ENCODE measurements around the gene RNGTT. TPM values are rescaled to one million over a fixed set of nuclear protein-coding genes. Genes with fewer than 3 reads are reported as not detected.

RNGTT gene
- total and polyA plus RNA-seq, 2 experiments from 2014 or later: 9.2 to 21.5 TPM

DNA sequence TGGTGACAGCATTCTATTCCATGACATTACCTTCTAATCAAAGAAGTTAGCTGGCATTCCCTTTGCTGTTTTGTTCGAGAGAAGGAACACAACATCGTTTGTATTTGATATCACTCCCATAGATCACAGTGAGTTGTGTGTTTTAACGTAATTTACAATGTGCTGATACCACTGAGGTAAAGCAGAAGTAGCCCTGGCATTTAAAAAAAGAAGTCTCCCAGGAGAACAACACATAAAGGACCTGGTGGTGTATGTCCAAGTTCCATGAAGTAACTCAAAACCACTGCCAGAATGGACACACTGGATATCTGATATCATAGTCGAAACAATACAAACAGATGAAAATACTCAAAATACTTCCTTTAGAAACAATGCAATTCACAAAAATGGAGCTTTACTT is 351.7 kb downstream of the RNGTT start:
- no peak overlapping the region for H3K27ac ChIP-seq
- no peak overlapping the region for H3K9ac ChIP-seq
- H3K4me2 ChIP-seq (ENCODE audit: unreplicated experiment): no peak overlapping the region
- no peaks in the 10 kb centered on the region for H3K9me3 ChIP-seq (ENCODE audit: low read depth)
- TF ChIP-seq EZH2phosphoT487 (IDR thresholded peaks at IDR 0.05; ENCODE audit: insufficient read depth, low read depth) (no peak), EZH2 (IDR thresholded peaks at IDR 0.05; ENCODE audit: insufficient read depth, poor library complexity, severe bottlenecking) (no peak)
- in situ Hi-C loops (cut with MboI): no loop called here
- no peak for DNase-seq
- no peaks in the 10 kb centered on the region for H3F3A ChIP-seq (ENCODE audit: insufficient read depth)
- WGBS, 2 experiments (ENCODE audit: low coverage in 1 of 2, low lambda C conversion rate in 2 of 2, missing lambda C conversion rate in 2 of 2): 65 to 68% methylated on average over 4 of the region's 4 CpGs
- H3K36me3 ChIP-seq (ENCODE audit: low read depth): no peaks in the 10 kb centered on the region
- H3K9me2 ChIP-seq (ENCODE audit: insufficient read depth): no peaks in the 10 kb centered on the region
- no peaks in the 10 kb centered on the region for H3K79me2 ChIP-seq (ENCODE audit: insufficient read depth)
- H4K20me1 ChIP-seq (ENCODE audit: insufficient read depth): no peaks in the 10 kb centered on the region
- no peak overlapping the region for H2AFZ ChIP-seq
- H3K27me3 ChIP-seq (replicated peaks; ENCODE audit: insufficient read depth): no peaks in the 10 kb centered on the region
- H3K4me3 ChIP-seq: no peak overlapping the region
- no peaks in the 10 kb centered on the region for H3K4me1 ChIP-seq (ENCODE audit: insufficient read depth)

DNA sequence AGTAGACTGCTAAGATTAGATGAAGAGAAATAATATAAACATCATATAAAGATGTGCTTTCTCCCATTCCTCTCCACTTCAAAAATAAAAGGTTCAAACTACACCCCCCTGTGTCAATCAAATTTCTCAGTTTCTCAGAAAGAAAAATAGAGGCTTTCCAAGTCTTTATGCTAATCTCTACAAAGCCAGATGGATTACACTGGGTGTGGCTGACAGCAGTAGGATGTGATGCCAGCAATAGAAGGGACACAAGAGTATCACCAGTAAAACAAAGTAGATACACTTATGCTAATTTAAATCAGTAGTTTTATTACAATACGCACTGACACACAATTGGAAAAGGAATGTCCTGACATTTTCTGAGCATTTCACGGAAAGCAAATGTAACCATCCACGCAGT is 353.4 kb downstream of the RNGTT start:
- Histone ChIP-seq H3K9me3 (ENCODE audit: low read depth) (no peaks in the 10 kb centered on the region), H3K9ac (no peak overlapping the region), H3F3A (ENCODE audit: insufficient read depth) (no peaks in the 10 kb centered on the region), H2AFZ (no peak overlapping the region), H3K9me2 (ENCODE audit: insufficient read depth) (no peaks in the 10 kb centered on the region), H3K27me3 (replicated peaks; ENCODE audit: insufficient read depth) (no peaks in the 10 kb centered on the region), H3K4me1 (ENCODE audit: insufficient read depth) (no peaks in the 10 kb centered on the region), H3K79me2 (ENCODE audit: insufficient read depth) (no peaks in the 10 kb centered on the region), H4K20me1 (ENCODE audit: insufficient read depth) (no peaks in the 10 kb centered on the region), H3K27ac (no peak overlapping the region), H3K36me3 (ENCODE audit: low read depth) (no peaks in the 10 kb centered on the region), H3K4me3 (no peak overlapping the region), H3K4me2 (ENCODE audit: unreplicated experiment) (no peak overlapping the region)
- TF ChIP-seq EZH2 (IDR thresholded peaks at IDR 0.05; ENCODE audit: insufficient read depth, poor library complexity, severe bottlenecking) (no peak), EZH2phosphoT487 (IDR thresholded peaks at IDR 0.05; ENCODE audit: insufficient read depth, low read depth) (no peak)
- 89 to 95% methylated on average over 3 of the region's 3 CpGs for WGBS, 2 experiments (ENCODE audit: low coverage in 1 of 2, low lambda C conversion rate in 2 of 2, missing lambda C conversion rate in 2 of 2)
- in situ Hi-C loops (cut with MboI): no loop called here
- no peak for DNase-seq

DNA sequence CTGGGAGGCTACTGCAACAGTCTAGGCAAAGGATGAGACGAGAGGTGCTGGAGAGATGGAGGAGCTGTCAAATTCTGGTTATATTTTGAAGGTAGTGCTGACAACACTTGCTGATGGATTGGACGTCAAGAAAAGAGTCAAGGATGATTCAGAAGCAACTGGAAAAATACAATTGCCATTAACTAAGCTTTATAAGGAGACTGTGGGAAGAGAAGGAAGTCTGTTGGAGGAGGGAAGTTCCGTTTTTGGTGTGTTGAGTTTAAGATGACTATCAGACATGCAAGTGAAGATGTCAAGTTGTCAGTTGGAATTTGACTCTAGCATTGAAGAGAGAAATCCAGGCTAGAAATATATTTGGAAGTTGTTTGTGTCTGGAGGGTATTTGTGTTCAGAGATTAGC is 358.1 kb downstream of the RNGTT start:
- Histone ChIP-seq H3K9me2 (ENCODE audit: insufficient read depth) (no peaks in the 10 kb centered on the region), H3K79me2 (ENCODE audit: insufficient read depth) (no peaks in the 10 kb centered on the region), H4K20me1 (ENCODE audit: insufficient read depth) (no peaks in the 10 kb centered on the region), H3K4me1 (ENCODE audit: insufficient read depth) (no peaks in the 10 kb centered on the region), H3K36me3 (ENCODE audit: low read depth) (no peaks in the 10 kb centered on the region), H3K4me2 (ENCODE audit: unreplicated experiment) (no peak overlapping the region), H3K27me3 (replicated peaks; ENCODE audit: insufficient read depth) (no peaks in the 10 kb centered on the region), H3K27ac (no peak overlapping the region), H3K9ac (no peak overlapping the region), H3F3A (ENCODE audit: insufficient read depth) (no peaks in the 10 kb centered on the region), H2AFZ (no peak overlapping the region), H3K9me3 (ENCODE audit: low read depth) (no peaks in the 10 kb centered on the region), H3K4me3 (no peak overlapping the region)
- TF ChIP-seq EZH2 (IDR thresholded peaks at IDR 0.05; ENCODE audit: insufficient read depth, poor library complexity, severe bottlenecking): no peak
- TF ChIP-seq EZH2phosphoT487 (IDR thresholded peaks at IDR 0.05; ENCODE audit: insufficient read depth, low read depth): no peak
- 67 to 79% methylated on average over 3 of the region's 3 CpGs for WGBS, 2 experiments (ENCODE audit: low coverage in 1 of 2, low lambda C conversion rate in 2 of 2, missing lambda C conversion rate in 2 of 2)
- in situ Hi-C loops (cut with MboI): no loop called here
- DNase-seq: no peak

DNA sequence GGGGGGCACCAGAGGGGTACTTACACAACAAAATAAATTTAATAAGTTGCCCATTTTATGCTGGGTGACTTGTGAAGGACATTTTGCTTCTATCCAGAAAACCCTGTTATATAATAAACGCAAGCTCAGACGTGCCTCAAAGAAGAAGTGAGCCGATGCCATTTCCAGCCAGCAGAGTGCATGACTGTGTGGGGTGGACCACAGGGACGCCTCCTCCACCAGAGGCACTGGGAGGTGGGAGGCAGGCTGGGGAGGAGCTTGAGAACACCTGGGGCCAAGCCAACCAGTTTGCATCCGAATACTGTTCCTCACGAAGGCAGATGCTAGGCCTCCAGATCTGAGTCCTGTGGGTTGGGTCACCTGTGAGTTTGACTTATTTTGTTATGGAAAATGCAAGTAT is 363.8 kb downstream of the RNGTT start:
- TF ChIP-seq EZH2 (IDR thresholded peaks at IDR 0.05; ENCODE audit: insufficient read depth, poor library complexity, severe bottlenecking) (no peak), EZH2phosphoT487 (IDR thresholded peaks at IDR 0.05; ENCODE audit: insufficient read depth, low read depth) (no peak)
- no peak for DNase-seq
- 77 to 82% methylated on average over 6 of the region's 6 CpGs for WGBS, 2 experiments (ENCODE audit: low coverage in 1 of 2, low lambda C conversion rate in 2 of 2, missing lambda C conversion rate in 2 of 2)
- H3K36me3 ChIP-seq (ENCODE audit: low read depth): no peaks in the 10 kb centered on the region
- no peak overlapping the region for H2AFZ ChIP-seq
- in situ Hi-C loops (cut with MboI): no loop called here
- H3K4me1 ChIP-seq (ENCODE audit: insufficient read depth): no peaks in the 10 kb centered on the region
- no peaks in the 10 kb centered on the region; the same call in 1 of the 2 replicates for H3K27me3 ChIP-seq (replicated peaks; ENCODE audit: insufficient read depth)
- no peaks in the 10 kb centered on the region for H3K9me2 ChIP-seq (ENCODE audit: insufficient read depth)
- H3K4me3 ChIP-seq: no peak overlapping the region
- no peaks in the 10 kb centered on the region for H3K79me2 ChIP-seq (ENCODE audit: insufficient read depth)
- no peaks in the 10 kb centered on the region for H3F3A ChIP-seq (ENCODE audit: insufficient read depth)
- no peak overlapping the region for H3K9ac ChIP-seq
- no peaks in the 10 kb centered on the region for H3K9me3 ChIP-seq (ENCODE audit: low read depth)
- H3K4me2 ChIP-seq (ENCODE audit: unreplicated experiment): no peak overlapping the region
- no peaks in the 10 kb centered on the region for H4K20me1 ChIP-seq (ENCODE audit: insufficient read depth)
- H3K27ac ChIP-seq: no peak overlapping the region

DNA sequence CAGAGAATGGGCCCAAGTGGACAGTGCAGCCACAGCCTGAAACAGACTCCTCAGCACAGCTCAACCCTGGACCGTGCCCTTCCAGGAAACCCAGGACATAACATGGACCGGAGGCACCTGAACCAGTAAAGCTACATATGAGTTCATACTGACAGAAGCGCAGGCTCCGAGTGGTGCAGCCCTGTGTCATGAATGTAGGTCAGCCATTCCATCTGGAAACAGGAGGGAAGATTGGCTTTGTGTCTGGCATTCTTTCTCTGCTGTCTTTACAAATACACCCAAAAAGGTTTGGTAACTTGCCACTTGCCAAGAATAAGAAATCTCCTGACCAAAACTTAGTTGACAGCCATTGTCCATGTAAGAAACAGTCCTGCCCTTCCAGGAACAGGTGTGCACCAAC is 366.6 kb downstream of the RNGTT start:
- in situ Hi-C loops (cut with MboI): no loop called here
- no peak overlapping the region for H3K4me2 ChIP-seq (ENCODE audit: unreplicated experiment)
- WGBS, 2 experiments (ENCODE audit: low coverage in 1 of 2, low lambda C conversion rate in 2 of 2, missing lambda C conversion rate in 2 of 2): 37 to 46% methylated on average over 4 of the region's 4 CpGs

More for the DNA sequence above, 366.6 kb downstream of the RNGTT start:
- TF ChIP-seq EZH2 (IDR thresholded peaks at IDR 0.05; ENCODE audit: insufficient read depth, poor library complexity, severe bottlenecking) (no peak), EZH2phosphoT487 (IDR thresholded peaks at IDR 0.05; ENCODE audit: insufficient read depth, low read depth) (no peak)
- no peak for DNase-seq
- Histone ChIP-seq H2AFZ (no peak overlapping the region), H3K9ac (no peak overlapping the region), H3K4me3 (no peak overlapping the region), H3K4me1 (ENCODE audit: insufficient read depth) (no peaks in the 10 kb centered on the region), H3K9me3 (ENCODE audit: low read depth) (no peaks in the 10 kb centered on the region), H3K36me3 (ENCODE audit: low read depth) (no peaks in the 10 kb centered on the region), H3F3A (ENCODE audit: insufficient read depth) (no peaks in the 10 kb centered on the region), H3K27ac (no peak overlapping the region), H4K20me1 (ENCODE audit: insufficient read depth) (no peaks in the 10 kb centered on the region), H3K79me2 (ENCODE audit: insufficient read depth) (no peaks in the 10 kb centered on the region), H3K9me2 (ENCODE audit: insufficient read depth) (no peaks in the 10 kb centered on the region), H3K27me3 (replicated peaks; ENCODE audit: insufficient read depth) (no peaks in the 10 kb centered on the region; the same call in 1 of the 2 replicates)
